Measurements from ENCODE around the gene TAPT1.
"Not testable (repeated sequence)": the region's sequence is repeated elsewhere in the genome, so short reads cannot be mapped to it uniquely, and the experiment has no call there.

Gene TAPT1

DNA sequence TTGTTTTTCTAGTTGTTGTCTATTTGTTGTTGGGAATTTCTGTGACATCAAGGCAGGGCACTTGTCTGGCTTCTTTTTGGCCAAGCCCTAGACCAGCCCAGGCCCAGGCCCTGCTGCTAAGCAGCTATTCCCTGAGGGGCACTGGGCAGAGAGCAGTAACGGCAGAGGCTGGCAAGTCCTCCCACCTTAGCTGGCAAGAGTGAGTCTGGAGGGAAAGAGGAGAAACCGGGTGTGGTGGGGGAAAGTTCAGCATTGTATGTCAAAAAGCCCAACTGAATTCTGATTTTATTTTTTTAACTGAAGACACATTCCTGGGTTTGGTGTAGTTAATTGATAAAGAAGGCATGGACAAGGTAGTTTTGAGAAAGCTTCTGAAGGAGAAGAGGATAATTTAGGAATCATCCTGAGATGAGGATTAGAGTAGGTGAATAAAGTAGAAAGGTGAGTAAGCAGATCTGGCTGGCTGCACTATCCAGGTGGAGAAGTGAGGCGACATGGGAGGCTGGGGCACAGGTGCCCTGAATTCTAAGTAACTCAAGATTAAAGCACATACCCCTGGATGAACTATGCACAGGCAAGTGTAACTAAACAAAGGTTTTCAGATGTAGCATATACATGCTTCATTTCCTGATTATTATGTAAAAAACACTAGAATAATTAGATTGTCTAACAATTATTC, 57.4 kb downstream of the TAPT1 start:
- no peak for DNase-seq

DNA sequence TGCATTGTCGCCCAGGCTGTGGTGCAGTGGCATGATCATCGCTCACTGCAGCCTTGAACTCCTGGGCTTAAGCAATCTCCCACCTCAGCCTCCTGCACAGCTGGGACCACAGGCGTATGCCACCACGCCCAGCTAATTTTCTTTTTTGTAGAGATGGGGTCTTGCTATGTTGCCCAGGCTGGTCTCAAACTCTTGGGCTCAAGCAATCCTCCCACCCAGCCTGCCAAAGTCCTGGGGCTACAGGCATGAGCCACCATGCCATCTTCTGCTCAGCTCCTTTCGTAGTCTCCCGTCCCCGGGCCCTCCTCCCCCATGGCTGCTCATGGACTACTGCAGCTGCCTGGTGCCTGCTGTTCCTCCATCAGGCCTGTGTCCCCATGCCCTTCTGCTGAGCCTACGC, 58.1 kb downstream of the TAPT1 start:
- no peak for DNase-seq

DNA sequence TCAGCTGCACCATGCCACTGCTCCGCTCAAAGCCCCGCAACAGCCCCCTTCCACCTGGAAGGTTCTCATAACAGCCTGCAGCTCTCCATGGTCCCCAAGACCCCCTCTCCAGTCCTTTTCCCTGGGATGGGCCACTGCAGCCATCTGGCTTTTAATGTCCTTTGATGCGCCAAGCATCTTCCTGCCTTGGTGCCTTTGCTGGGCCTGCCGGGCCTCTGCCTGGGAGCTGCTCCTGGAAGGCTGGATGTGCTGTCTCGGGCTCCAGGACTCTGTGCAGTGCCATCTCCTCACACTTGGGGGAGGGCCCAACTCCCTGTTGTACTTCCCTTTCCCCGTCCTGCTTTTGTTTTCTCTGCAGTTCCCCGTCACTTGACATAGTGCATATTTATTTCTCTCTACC, 60.3 kb downstream of the TAPT1 start:
- no peak for DNase-seq

DNA sequence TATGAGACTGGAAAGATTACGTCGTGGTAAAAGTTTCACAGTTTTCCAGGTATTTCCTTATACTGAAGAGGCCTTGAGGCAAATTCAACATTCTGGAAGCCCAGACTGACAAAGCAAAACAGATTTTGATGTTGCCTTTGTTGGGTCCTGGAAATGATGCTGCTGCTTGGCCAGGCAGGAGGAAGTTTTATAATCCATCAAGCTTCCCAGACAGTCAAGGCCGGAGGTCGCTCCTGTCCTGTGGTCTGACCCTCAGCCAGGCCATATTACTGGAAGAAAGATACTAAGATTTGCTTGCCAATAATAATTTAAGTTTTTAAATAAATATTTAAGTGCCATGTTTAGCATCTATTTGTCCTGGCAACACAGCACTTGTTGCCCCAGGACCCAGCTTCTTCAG, 63.4 kb downstream of the TAPT1 start:
- no peak for DNase-seq

DNA sequence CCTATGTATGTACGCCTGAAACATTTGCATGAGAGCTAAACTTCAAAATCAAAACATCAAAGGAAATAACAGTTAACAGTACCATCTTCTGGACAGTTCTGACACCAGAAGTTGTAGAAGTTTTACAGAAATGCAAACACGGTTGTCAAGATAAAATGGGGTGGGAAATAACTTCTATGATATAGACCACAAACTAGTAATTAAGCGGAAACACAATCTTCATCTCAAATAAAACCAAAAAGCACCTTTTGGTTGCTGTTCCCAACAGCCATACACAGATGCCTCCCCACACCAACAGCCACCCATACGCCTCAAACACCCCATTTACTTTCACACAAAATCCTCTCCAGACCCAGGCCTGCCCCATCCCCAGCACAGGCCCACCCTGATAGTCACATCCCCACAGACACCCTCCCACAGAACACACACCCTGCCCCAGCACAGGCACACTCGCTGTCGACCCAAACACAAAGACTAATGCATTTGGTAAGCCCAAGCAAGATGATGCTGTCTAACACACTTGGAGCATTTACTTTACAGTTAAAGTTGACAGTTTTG, 64.3 kb downstream of the TAPT1 start:
- DNase-seq = no peak

DNA sequence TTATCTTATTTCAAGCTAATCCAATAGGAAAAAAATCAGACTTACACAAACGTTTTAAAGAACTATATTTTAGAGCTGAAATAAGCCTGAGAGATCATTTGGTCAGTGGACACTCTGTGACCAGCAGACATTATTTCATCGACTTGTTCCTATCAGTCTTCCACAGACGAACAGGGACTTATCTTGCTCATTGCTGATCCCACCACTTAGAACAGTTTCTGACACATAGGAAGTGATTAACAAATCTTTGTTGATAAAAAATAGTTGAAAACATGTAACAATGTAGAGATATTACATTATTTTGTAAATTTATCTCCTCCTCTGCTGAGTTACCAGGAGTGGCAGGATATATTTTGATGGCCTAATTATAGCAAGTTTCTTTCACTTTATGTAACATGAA, 65.8 kb downstream of the TAPT1 start:
- DNase-seq = no peak

DNA sequence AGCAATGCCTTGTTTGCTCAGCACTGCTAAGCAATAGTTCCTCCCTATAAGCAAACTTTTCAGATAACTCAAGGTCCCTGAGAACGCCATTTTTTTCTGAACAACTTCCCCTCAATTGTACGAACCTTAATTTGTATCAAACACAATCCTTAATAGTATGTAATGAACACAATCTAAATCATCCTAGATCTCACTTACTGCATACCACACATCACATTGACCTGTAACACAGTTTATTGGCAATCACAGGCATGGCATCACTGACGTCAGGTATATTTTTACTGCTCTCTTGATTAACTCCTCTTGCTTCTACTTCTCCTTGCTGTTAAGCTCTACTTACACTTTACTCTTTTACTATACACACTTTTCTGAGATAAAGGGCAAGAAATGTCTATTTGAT, 67.0 kb downstream of the TAPT1 start:
- no peak for DNase-seq

DNA sequence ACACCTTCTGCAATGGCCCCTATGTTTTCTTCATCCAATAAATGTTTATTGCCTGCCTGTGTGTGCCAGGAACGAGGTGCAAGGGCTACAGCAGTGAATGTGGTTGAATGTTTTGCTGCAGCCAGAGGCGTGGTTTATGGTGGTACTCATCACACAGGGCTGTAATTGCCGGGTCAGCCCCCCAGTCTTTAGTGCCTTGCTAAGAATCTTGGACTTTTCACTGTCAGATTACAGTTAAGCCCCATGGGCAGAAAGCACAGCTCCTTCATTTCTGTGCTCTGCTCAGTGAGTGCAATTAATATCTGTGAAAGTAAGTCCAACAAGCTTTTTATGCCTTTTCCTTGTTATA, 67.8 kb downstream of the TAPT1 start:
- no peak for DNase-seq

DNA sequence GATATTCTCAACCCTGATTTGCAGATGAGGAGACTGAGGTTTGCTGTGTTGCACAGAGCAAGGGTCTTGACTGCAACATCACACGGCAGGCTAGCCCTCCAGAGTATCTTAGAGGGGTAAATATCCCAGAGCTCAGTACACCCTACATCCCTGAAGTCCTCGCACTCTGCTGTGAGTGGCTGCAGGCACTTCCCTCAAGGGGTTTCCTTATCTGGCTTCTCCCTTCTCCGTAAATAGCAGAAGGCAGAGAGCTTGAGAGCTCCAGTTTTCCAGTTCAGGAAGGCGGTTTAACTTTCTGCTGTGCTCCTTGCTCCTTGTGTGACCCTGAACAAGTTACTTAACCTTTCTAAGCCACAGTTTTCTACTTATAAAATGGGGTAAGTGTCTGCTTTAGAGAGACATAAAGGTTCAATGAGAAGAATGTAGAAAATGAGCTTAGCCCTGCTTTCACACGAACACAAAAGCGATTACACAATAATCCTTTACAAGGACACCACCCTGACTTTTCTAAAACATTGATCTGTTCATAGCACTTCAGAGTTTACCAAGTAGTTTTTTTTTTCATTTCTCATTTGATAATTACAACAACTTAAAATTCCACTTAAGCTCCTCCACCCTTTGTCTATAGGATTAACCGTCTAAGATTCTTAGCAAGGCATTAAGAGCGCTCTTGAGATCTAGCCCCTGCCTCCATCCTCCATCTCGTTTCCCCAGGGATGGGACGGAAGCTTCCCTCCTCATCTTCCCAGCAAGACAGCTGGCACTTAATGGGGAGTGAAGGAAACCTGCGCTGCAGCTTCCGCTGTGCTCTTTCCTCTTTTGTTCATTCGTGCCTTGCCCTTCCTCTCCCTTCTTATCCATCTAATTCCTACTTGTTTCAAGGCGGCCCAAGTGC, 68.4 kb downstream of the TAPT1 start:
- no peak for DNase-seq

DNA sequence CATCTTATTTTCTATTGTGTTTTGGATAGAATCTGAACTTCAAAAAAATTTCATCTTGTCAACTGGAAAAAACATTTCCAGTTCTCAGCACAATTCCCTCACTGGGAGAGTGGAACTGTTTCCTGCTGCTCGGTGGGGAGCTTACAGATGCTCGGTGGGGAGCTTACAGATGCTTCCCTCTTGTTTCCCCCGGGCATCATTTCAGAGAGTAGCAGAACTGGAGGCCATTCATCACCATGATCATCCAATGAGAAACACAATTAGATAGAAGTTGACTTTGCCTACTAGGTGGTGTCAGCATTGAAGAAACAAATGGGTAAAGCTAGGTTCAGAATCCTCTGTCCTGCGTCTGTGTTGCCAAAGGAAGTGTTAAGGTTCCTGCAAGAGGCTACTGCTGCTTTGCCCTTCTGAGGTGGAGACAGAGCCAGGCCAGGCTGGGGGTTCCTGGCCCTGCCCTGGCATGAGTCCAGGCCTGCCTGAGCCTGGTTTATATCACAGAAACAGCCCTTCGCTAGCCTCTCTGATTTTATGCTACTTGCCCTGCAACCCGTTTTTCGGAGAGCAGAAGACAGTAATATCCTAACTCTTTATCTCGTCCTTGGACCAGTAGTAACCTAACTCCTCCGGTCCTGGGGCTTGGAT, 70.6 kb downstream of the TAPT1 start:
- DNase-seq = no peak

DNA sequence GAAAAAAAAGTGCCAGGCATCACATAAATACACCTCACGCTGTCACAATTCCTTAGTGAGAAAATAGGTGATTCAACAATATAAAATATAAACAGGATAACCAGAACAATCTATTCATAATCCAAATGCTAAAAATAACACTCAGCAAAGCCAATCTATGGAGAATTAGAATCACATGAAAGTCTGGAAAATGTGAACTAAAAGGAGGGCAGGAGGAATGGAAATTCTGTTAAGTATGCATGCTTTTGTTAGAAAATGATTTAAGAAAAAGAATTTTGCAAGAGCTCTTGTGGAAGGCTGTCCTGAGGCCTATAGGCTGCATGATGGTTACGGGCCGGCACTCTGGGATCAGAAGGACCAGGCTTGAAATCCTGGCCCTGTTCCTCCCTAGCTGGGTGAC, 71.8 kb downstream of the TAPT1 start:
- DNase-seq = no peak

DNA sequence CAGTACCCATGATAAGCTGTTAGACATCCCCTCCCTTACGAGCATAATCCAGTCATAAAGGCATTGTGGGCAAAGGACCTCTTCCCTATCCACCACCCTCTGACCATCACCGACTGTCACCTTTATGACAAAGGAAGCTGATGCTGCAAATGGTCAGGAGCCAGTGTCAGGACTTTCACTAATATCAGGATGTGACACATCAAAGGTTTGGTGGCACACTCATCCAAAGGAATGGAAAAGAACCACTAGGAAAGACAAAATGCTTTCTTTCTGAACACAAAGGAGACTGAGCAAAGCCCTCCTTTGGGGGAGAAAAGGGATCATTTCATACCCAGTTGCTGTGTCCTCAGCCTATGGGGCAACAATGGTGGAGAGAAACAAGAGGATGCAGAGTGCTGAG, 75.6 kb downstream of the TAPT1 start:
- DNase-seq = no peak

DNA sequence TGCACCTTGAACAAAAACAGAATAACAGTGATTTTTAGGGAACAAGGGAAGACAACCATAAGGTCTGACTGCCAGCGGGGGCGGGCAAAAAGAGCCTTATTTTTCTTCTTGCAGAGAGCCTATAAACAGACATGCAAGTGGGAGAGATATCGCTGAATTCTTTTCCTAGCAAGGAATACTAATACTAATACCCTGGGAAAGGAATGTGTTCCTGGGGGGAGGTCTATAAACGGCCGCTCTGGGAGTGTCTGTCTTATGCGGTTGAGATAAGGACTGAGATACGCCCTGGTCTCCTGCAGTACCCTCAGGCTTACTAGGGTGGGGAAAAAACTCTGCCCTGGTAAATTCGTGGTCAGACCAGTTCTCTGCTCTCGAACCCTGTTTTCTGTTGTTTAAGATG, 81.4 kb downstream of the TAPT1 start:
- not testable (repeated sequence) for DNase-seq

DNA sequence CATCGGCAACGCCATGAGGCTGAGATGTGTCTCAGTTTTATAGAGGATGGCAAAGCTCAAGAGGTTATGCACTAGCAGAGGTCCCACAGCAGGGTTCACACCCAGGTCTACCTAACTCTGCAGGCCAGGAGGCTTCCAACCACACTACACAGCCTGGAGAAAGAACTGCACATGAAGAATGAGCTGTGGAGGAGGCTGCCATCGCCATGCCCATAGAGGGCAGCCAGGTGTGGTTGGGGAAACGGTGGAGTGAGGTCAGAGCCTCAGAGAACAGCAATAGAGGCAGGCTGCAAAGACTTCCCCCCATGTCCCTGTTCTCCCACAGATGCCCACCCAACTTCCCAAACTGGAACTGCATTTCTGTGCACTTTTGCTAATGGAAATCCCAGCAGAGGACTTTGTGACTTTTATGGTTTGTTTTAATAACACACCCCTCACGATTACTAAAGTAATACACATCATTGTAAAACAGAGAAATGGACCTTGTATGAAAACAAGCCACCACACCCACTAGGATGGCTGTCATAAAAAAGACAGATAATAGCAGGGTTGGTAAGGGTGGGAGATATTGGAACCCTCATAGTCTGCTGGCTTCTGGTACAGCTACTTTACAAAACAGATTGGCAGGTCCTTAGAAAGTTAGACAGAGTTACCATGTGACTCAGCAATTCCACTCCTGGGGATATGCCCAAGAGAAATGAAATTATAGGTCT, 83.5 kb downstream of the TAPT1 start:
- DNase-seq = no peak

DNA sequence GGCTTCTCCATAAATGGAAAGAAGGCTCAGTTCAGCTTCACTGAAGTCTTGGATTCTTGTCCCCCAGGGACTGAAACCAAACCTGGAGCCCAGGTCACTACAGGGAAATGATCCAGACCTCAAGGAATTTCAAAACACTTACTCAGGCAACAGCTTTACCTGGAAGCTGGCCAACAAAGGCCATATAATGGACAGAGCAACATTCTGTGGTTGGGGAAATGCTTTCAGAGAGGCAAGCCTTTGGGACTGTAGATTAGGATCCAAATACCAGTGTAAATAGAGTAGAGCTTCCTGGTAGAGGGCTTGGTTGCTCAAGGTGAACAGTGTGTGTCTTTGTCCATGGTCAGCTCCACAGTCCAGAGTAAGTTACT, 85.4 kb downstream of the TAPT1 start:
- peak; percentile 98 for DNase-seq

DNA sequence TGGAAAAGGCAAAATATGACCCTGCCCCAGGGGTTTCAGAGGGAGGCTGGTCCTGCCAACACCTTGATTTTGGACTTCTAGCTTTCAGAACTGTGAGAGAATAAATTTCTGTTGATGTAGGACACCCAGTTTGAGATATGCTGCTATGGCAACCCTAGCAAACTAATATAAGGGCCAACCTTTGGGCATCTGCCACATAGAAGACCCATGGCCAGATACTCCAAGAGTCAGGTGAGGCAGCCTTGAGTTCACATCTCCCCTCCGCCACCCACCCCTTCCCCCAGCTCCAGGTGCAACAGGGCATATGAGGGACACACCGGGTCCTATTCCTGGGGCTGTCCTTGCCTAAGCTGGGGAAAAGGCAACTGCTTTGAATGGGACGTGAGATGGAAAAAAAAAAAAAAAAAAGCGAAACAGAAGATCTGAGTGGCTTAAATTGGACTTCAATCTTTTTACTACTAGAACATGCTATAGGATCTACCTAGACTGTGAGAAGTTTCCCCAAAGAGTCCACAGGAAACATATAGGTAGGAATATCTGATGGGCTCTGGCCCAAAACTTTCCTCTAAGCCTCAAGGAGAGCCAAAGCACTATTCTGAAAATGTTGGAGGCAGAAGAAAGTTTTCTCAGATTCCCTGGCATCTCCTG, 85.9 kb downstream of the TAPT1 start:
- no peak for DNase-seq

DNA sequence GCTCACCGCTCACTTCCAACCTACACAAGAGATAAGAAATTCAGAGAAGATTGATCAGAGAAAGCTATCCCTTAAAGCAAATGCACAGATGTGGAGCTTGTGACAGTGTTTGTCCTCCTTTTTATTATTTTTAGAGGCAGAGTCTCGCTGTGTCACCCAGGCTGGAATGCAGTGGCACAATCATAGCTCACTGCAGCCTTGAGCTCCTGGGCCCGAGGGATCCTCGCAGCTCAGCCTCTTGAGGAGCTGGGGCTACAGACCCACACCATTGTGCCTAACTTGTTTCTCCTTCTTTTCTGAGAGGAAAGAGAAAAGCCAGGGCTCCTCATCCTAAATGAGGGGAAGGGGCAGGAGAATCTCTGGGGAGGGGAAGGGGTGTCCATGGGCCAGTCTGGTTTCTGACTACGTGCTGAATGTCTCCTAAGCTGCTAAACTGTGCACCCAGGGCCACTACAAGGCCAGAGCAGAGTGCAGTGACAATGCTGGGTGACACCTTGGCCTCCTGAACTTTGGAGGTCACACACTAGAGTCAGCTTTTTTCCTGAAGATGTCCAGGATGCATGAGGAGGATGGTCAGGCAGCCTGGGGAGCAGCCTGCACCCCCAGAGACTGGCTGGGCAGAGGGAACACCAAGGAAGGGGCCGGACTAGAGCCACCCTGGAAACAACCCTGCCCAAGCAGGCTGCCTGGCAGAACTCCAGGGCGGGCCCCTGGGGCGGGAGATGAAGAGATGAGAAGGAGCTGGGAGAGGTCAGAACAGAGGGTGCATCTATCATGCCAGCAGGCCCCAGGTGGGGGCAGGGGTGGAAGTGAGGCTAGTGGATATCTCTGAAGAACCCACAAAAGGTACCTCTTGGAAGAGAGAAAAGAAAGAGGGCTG, 87.0 kb downstream of the TAPT1 start:
- DNase-seq = no peak

DNA sequence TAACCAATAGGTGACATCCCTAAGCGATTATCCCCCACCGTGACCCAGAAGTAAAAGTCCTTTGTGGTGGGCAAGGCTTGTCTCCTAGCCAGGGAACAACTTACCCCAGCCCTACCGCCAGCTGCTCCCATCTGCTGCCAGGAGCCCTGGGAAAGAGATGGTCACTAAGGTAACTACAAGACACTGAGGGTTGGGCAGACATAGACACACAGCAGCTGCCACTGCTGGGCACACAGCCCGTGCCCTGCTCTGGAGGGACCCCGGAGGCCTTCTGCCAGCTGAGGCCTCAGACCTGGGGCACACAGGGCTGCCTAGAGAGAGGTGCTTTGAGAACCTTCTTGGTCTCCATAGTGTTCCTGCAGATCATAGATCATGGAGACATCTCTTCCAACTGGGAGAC, 89.4 kb downstream of the TAPT1 start:
- no peak for DNase-seq

DNA sequence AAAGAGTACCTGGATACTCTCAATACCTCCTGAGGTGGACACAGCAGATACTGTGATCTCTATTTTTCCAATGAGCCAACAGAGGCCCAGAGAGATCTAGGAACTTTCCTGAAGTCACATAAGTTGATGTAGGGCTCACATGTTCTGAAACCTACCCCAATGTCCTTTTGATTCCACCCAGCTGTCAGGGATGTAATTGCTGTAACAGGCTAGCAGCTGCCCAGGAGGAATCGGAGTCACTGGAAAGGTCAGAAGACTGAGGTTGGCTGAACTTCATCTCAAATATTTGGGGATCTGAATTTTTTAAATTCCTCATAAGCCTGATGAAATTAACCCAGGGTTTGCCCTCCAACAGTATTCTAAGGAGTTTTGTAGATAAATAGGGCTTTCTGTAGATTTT, 90.0 kb downstream of the TAPT1 start:
- DNase-seq = no peak

DNA sequence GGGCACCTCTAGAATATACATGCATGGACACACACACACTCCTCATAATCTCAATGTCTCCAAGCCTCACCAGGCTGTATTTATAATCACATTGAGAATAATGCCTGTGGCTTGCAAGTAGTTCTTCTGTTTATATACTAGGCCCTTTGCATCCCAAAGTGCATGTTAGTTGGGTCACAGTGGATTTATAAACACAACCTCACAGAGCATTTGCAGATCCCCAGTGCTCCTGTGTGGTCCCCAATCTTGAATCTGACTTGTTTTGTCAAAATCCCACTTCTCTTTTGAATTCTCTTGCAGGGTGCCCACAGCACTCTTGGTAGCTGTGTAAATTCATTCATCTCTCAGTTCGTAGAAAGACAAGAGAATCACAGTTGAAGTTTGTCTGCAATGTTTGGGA, 92.9 kb downstream of the TAPT1 start:
- DNase-seq = no peak

DNA sequence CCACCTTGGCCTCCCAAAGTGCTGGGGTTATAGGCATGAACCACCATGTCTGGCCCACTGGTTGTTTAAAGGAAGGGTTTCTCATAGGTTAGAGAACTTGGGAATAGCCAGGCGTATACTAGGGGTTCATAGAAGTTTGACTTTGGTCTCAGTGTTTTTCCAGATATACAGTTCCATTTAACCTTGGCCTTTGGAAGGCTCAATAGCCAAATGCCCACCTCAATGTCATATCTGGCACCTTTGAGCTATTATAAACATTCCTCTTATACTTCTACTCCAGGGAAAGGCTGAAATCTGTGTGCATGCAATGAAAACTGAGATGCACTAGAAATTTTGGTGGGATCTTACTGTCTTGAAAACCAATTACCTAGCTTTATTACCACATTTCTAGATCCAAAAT, 95.0 kb downstream of the TAPT1 start:
- no peak for DNase-seq

DNA sequence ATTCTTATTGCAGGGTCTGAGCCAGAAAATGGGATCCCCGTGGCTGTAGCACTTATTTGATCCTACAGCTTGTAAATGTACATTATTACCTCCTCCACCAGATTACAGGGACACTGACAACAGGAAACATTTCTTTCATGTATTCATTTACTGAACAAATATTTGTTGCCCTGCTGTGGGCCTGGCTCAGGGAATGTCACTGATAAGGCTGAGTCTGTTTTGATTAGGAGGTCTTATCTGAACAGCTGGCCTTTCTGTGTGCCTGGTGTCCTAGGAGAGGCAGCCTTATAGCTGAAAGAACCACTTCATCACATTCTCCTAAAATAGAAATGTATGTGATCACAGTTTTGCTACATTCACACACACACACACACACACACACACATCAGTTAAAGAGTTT, 96.9 kb downstream of the TAPT1 start:
- no peak for DNase-seq

All from fibroblast of skin of right quadriceps (primary cell).